ENCODE results near the gene ACADVL.
A peak's percentile ranks its signal among the peaks of the same experiment; 100 is the strongest.

Gene ACADVL

GRCh38 chr17:7191571-7192270, 28.0 kb upstream of the ACADVL start:
- DNase-seq (ENCODE audit: low read depth in 2 of 2) = no peak

- no peak for DNase-seq (ENCODE audit: low read depth in 2 of 2)
Observed at GRCh38 chr17:7192271-7192937, 27.3 kb upstream of the ACADVL start.

GRCh38 chr17:7195971-7196370, 23.8 kb upstream of the ACADVL start:
- DNase-seq (ENCODE audit: low read depth in 2 of 2) = no peak

GRCh38 chr17:7196651-7197401, 22.9 kb upstream of the ACADVL start:
- no peak for DNase-seq (ENCODE audit: low read depth in 2 of 2)

- no peak for DNase-seq (ENCODE audit: low read depth in 2 of 2)
Observed at GRCh38 chr17:7203391-7203790, 16.3 kb upstream of the ACADVL start.

GRCh38 chr17:7204336-7204735, 15.4 kb upstream of the ACADVL start:
- no peak for DNase-seq (ENCODE audit: low read depth in 2 of 2)

- DNase-seq (ENCODE audit: low read depth in 2 of 2) = peak; percentile 86 to 89
Observed at GRCh38 chr17:7204828-7205461, 14.8 kb upstream of the ACADVL start.

- no peak for DNase-seq (ENCODE audit: low read depth in 2 of 2)
Observed at GRCh38 chr17:7205561-7205960, 14.2 kb upstream of the ACADVL start.

GRCh38 chr17:7207120-7208001, 12.4 kb upstream of the ACADVL start:
- no peak for DNase-seq (ENCODE audit: low read depth in 2 of 2)

GRCh38 chr17:7208027-7208571, 11.6 kb upstream of the ACADVL start:
- DNase-seq (ENCODE audit: low read depth in 2 of 2) = no peak

GRCh38 chr17:7208754-7209460, 10.8 kb upstream of the ACADVL start:
- DNase-seq (ENCODE audit: low read depth in 2 of 2) = no peak

GRCh38 chr17:7211491-7212273, 8.1 kb upstream of the ACADVL start:
- no peak for DNase-seq (ENCODE audit: low read depth in 2 of 2)

GRCh38 chr17:7213895-7214299, 5.8 kb upstream of the ACADVL start:
- DNase-seq (ENCODE audit: low read depth in 2 of 2) = no peak

- DNase-seq (ENCODE audit: low read depth in 2 of 2) = peak; percentile 94 to 98
Observed at GRCh38 chr17:7214300-7215135, 5.2 kb upstream of the ACADVL start.

GRCh38 chr17:7215136-7215638, 4.6 kb upstream of the ACADVL start:
- no peak for DNase-seq (ENCODE audit: low read depth in 2 of 2)

- DNase-seq (ENCODE audit: low read depth in 2 of 2) = no peak
Observed at GRCh38 chr17:7215652-7216180, 4.0 kb upstream of the ACADVL start.

GRCh38 chr17:7216242-7217112, 3.3 kb upstream of the ACADVL start:
- DNase-seq (ENCODE audit: low read depth in 2 of 2) = no peak

Measured in stimulated activated CD8-positive, alpha-beta memory T cell treated with anti-CD3 and anti-CD28 coated beads, Interleukin-7, amount 100 ng/mL, for 1 hour (primary cell).